Brain microvascular endothelial cell (primary cell): ENCODE results near the gene RNF39.
"Not testable (repeated sequence)": the region's sequence is repeated elsewhere in the genome, so short reads cannot be mapped to it uniquely, and the experiment has no call there.

Source experiments
- DNase-seq: peaks from one replicate; pipeline ENCODE4 v3.0.0-alpha.2; 2020
- H3K27ac ChIP-seq: fragments of 250-450 bp; sonication (Bioruptor Pico); 2 replicates; pipeline ENCODE4 v1.5.1; 2020; ENCODE audit warnings: mild to moderate bottlenecking, moderate library complexity
- H3K27me3 ChIP-seq: fragments of 250-450 bp; sonication (Bioruptor Pico); replicated peaks from 2 replicates; pipeline ENCODE4 v1.5.1; 2020; ENCODE audit warnings: mild to moderate bottlenecking
- H3K36me3 ChIP-seq: fragments of 250-450 bp; sonication (Bioruptor Pico); replicated peaks from 2 replicates; pipeline ENCODE4 v1.5.1; 2020; ENCODE audit warnings: mild to moderate bottlenecking
- H3K4me3 ChIP-seq: 2 replicates; pipeline ENCODE4 v1.5.1; 2011; ENCODE audit warnings: low read depth, mild to moderate bottlenecking, control low read depth, low read length, moderate library complexity
- CTCF ChIP-seq: IDR thresholded peaks from 2 replicates; pipeline ENCODE4 v1.5.1; 2011; ENCODE audit warnings: low read depth, mild to moderate bottlenecking, moderate library complexity, low read length, control low read depth, inconsistent platforms; ENCODE audit errors: missing control alignments
- in situ Hi-C: cut with HindIII; loops from 2 replicates; pipeline ENCODE4 v1.10.0; 2017; ENCODE audit warnings: low sequenced_read_pairs, low pct_ligation_motif_present

RNF39 gene

GRCh38 chr6:30031381-30031780, 44.2 kb downstream of the RNF39 start:
- no peaks in the 10 kb centered on the region for H3K36me3 ChIP-seq
- H3K27me3 ChIP-seq: no peaks in the 10 kb centered on the region
- no peak overlapping the region for H3K4me3 ChIP-seq
- no peak for DNase-seq
- H3K27ac ChIP-seq: no peak overlapping the region
- TF ChIP-seq CTCF: no peak
- in situ Hi-C loops: no loop called here

- H3K36me3 ChIP-seq: no peaks in the 10 kb centered on the region
- no peak for TF ChIP-seq CTCF
- no peak for DNase-seq
Measured at GRCh38 chr6:30029588-30029987, 46.0 kb downstream of the RNF39 start.

GRCh38 chr6:30025186-30025585, 50.4 kb downstream of the RNF39 start:
- in situ Hi-C loops: no loop called here
- H3K36me3 ChIP-seq: no peaks in the 10 kb centered on the region
- no peak overlapping the region for H3K4me3 ChIP-seq
- TF ChIP-seq CTCF: no peak
- H3K27me3 ChIP-seq: no peaks in the 10 kb centered on the region
- no peak for DNase-seq
- no peak overlapping the region for H3K27ac ChIP-seq

More at GRCh38 chr6:30029588-30029987, 46.0 kb downstream of the RNF39 start:
- no peak overlapping the region for H3K27ac ChIP-seq
- H3K27me3 ChIP-seq: no peaks in the 10 kb centered on the region
- no peak overlapping the region for H3K4me3 ChIP-seq
- in situ Hi-C loops: no loop called here

GRCh38 chr6:30022712-30023111, 52.9 kb downstream of the RNF39 start:
- DNase-seq, H3K27ac ChIP-seq, H3K27me3 ChIP-seq, H3K36me3 ChIP-seq, in situ Hi-C loops, H3K4me3 ChIP-seq: not testable (repeated sequence)

GRCh38 chr6:30022189-30022588, 53.4 kb downstream of the RNF39 start:
- in situ Hi-C loops: no loop called here
- TF ChIP-seq CTCF: no peak
- no peak overlapping the region for H3K27ac ChIP-seq

GRCh38 chr6:30020626-30021025, 54.9 kb downstream of the RNF39 start:
- in situ Hi-C loops: no loop called here
- Histone ChIP-seq H3K27me3 (no peaks in the 10 kb centered on the region), H3K27ac (no peak overlapping the region), H3K36me3 (no peaks in the 10 kb centered on the region), H3K4me3 (no peak overlapping the region)
- TF ChIP-seq CTCF: no peak
- DNase-seq: no peak

More at GRCh38 chr6:30022189-30022588, 53.4 kb downstream of the RNF39 start:
- no peak for DNase-seq
- no peak overlapping the region for H3K4me3 ChIP-seq
- no peaks in the 10 kb centered on the region for H3K27me3 ChIP-seq
- H3K36me3 ChIP-seq: no peaks in the 10 kb centered on the region
